ENCODE data around the gene ZBTB16. TPM values are rescaled to one million over a fixed set of nuclear protein-coding genes. Genes with fewer than 3 reads are reported as not detected.

Gene ZBTB16
- total and polyA plus RNA-seq, 2 of the 4 experiments (the other 2 are of a cell fraction), result not detected

DNA sequence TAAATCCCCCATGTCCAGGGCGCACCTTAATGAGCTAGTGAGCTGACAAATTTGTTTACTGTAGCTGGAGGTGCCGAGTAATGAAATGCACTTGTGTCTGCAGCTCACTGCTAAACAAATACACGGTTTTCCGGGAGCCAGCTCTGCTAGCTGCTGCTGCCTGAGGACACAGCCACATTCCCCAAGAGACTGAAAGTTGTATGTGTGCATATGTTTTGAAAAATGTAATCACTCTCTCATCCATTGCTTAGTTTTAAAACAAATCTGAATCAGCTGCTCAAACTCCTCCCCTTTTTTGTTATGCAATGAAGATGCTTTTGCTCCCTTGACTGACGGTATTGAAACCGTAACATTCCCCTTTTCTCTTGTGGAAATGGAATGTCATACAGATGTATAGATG lies 174.2 kb downstream of the ZBTB16 start:
- Histone ChIP-seq H3K14ac (replicated peaks; ENCODE audit: low read depth, low read length) (no peak overlapping the region), H3K27ac (ENCODE audit: insufficient read depth, low read length) (no peak overlapping the region), H3K79me1 (ENCODE audit: low read depth in 1 of 2, low read length in 2 of 2) (no peaks in the 10 kb centered on the region), H3K4me1 (ENCODE audit: control insufficient read depth, insufficient read depth, low read length) (no peaks in the 10 kb centered on the region; the same call in 1 of the 2 replicates), H3K4me2 (ENCODE audit: low read depth, low read length) (no peak overlapping the region), H2AK5ac (ENCODE audit: low read depth, low read length) (no peak overlapping the region), H4K91ac (ENCODE audit: insufficient read depth, low read depth, low read length) (no peak overlapping the region), H3K56ac (ENCODE audit: extremely low read depth, insufficient read depth, low read length) (no peak overlapping the region), H3K4me3 (ENCODE audit: insufficient read depth, low read depth, low read length) (no peak overlapping the region), H4K8ac (ENCODE audit: low read depth in 2 of 2, low read length in 2 of 2) (no peak overlapping the region), H2AK9ac (replicated peaks; ENCODE audit: low read depth, low read length, poor library complexity) (no peak overlapping the region), H3K27me3 (ENCODE audit: control insufficient read depth, insufficient read depth, low read length) (peaks cover 48% of the 10 kb centered on the region), H3K36me3 (ENCODE audit: control insufficient read depth, insufficient read depth, low read length) (no peaks in the 10 kb centered on the region), H2AFZ (replicated peaks; ENCODE audit: low read length, poor library complexity) (no peak overlapping the region), H2BK15ac (ENCODE audit: low read depth, low read length) (no peak overlapping the region), H3K9me1 (ENCODE audit: insufficient read depth, low read length) (no peaks in the 10 kb centered on the region), H3K23ac (ENCODE audit: low read depth, low read length) (no peak overlapping the region), H3K4ac (ENCODE audit: low read depth, low read length) (no peak overlapping the region), H4K20me1 (ENCODE audit: insufficient read depth, low read length) (no peaks in the 10 kb centered on the region), H2BK5ac (ENCODE audit: low read depth, low read length, poor library complexity, severe bottlenecking) (no peak overlapping the region), H4K5ac (ENCODE audit: low read depth, low read length) (no peak overlapping the region), H3K18ac (ENCODE audit: low read depth, low read length) (no peak overlapping the region), H2BK20ac (ENCODE audit: low read depth, low read length) (no peak overlapping the region), H3K9ac (ENCODE audit: low read depth, low read length) (no peak overlapping the region), H3K9me3 (ENCODE audit: control insufficient read depth, insufficient read depth, low read length) (no peaks in the 10 kb centered on the region), H2BK120ac (ENCODE audit: low read depth, low read length) (no peak overlapping the region)
- TF ChIP-seq MXI1 (IDR thresholded peaks at IDR 0.05; ENCODE audit: borderline replicate concordance, low read depth, low read length), result no peak
- TF ChIP-seq MAZ (IDR thresholded peaks at IDR 0.05; ENCODE audit: borderline replicate concordance, low read depth, low read length), result no peak
- TF ChIP-seq MAFK (IDR thresholded peaks at IDR 0.05; ENCODE audit: low read depth, low read length), result no peak
- no peak for TF ChIP-seq POLR2A (IDR thresholded peaks at IDR 0.05; ENCODE audit: low read depth, low read length)
- TF ChIP-seq, protein P1, sequence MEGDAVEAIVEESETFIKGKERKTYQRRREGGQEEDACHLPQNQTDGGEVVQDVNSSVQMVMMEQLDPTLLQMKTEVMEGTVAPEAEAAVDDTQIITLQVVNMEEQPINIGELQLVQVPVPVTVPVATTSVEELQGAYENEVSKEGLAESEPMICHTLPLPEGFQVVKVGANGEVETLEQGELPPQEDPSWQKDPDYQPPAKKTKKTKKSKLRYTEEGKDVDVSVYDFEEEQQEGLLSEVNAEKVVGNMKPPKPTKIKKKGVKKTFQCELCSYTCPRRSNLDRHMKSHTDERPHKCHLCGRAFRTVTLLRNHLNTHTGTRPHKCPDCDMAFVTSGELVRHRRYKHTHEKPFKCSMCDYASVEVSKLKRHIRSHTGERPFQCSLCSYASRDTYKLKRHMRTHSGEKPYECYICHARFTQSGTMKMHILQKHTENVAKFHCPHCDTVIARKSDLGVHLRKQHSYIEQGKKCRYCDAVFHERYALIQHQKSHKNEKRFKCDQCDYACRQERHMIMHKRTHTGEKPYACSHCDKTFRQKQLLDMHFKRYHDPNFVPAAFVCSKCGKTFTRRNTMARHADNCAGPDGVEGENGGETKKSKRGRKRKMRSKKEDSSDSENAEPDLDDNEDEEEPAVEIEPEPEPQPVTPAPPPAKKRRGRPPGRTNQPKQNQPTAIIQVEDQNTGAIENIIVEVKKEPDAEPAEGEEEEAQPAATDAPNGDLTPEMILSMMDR (conservative IDR thresholded peaks at IDR 0.05; ENCODE audit: low read depth, low read length), result no peak
- TF ChIP-seq NFE2L2 (IDR thresholded peaks at IDR 0.05; ENCODE audit: low read depth, low read length), result no peak
- no peak for TF ChIP-seq SMC3 (IDR thresholded peaks at IDR 0.05; ENCODE audit: low read depth, low read length)
- TF ChIP-seq, protein P2, sequence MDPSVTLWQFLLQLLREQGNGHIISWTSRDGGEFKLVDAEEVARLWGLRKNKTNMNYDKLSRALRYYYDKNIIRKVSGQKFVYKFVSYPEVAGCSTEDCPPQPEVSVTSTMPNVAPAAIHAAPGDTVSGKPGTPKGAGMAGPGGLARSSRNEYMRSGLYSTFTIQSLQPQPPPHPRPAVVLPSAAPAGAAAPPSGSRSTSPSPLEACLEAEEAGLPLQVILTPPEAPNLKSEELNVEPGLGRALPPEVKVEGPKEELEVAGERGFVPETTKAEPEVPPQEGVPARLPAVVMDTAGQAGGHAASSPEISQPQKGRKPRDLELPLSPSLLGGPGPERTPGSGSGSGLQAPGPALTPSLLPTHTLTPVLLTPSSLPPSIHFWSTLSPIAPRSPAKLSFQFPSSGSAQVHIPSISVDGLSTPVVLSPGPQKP (IDR thresholded peaks at IDR 0.05; ENCODE audit: borderline replicate concordance, low read depth, low read length), result no peak
- TF ChIP-seq RFX5 (IDR thresholded peaks at IDR 0.05; ENCODE audit: low read depth, low read length), result no peak
- TF ChIP-seq, protein P3, sequence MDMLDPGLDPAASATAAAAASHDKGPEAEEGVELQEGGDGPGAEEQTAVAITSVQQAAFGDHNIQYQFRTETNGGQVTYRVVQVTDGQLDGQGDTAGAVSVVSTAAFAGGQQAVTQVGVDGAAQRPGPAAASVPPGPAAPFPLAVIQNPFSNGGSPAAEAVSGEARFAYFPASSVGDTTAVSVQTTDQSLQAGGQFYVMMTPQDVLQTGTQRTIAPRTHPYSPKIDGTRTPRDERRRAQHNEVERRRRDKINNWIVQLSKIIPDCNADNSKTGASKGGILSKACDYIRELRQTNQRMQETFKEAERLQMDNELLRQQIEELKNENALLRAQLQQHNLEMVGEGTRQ (IDR thresholded peaks at IDR 0.05; ENCODE audit: low read depth, low read length), result no peak
- TF ChIP-seq CHD1 (IDR thresholded peaks at IDR 0.05; ENCODE audit: low read depth, low read length), result no peak
- intact Hi-C loops (cut with micrococcal nuclease), result no loop called here
- WGBS, 2 experiments (ENCODE audit: extremely low coverage in 2 of 2, insufficient read length in 1 of 2), result no CpG with 5 or more reads among the region's 6 CpGs
- POLR2A ChIA-PET (ENCODE audit: unreplicated experiment), result no interaction called here
- ATAC-seq (ENCODE audit: low read depth), result peak; percentile 24
- CTCF ChIA-PET, result no interaction called here
- dilution Hi-C loops (cut with HindIII; ENCODE audit: low sequenced_read_pairs, unreplicated experiment), result no loop called here
- no TSS peak for BruUV-seq (replicated peaks)
- in situ Hi-C loops (cut with MboI; ENCODE audit: low sequenced_read_pairs), result no loop called here
- peak; percentile 0 for DNase-seq

All from IMR-90 (cell line).